H9 (cell line): Measurements from ENCODE around the gene CRELD2. TPM values are rescaled to one million over a fixed set of nuclear protein-coding genes. Genes with fewer than 3 reads are reported as not detected.

Source experiments
- DNase-seq: peaks from one replicate; pipeline ENCODE4 v3.0.0-alpha.2; 2017
- H2AFZ ChIP-seq: one replicate; pipeline ENCODE4 v1.6.1; 2013; ENCODE audit warnings: mild to moderate bottlenecking, low read length, control low read depth, moderate library complexity
- H2AK5ac ChIP-seq: 2 replicates; pipeline ENCODE4 v1.6.1; 2013; ENCODE audit warnings: low read length, control low read depth, mixed read lengths; ENCODE audit not compliant: insufficient read length
- H2BK120ac ChIP-seq: one replicate; pipeline ENCODE4 v1.6.1; 2013; ENCODE audit warnings: low read depth, mild to moderate bottlenecking, low read length, control low read depth, inconsistent platforms; ENCODE audit not compliant: poor library complexity, severe bottlenecking
- H2BK12ac ChIP-seq: 2 replicates; pipeline ENCODE4 v1.6.1; 2013; ENCODE audit warnings: low read length, control low read depth, mixed read lengths, low read depth; ENCODE audit not compliant: insufficient read length
- H2BK15ac ChIP-seq: 2 replicates; pipeline ENCODE4 v1.6.1; 2013; ENCODE audit warnings: low read depth, low read length, control low read depth
- H2BK20ac ChIP-seq: one replicate; pipeline ENCODE4 v1.6.1; 2013; ENCODE audit warnings: low read depth, mild to moderate bottlenecking, low read length, control low read depth, inconsistent platforms; ENCODE audit not compliant: poor library complexity, severe bottlenecking
- H2BK5ac ChIP-seq: 2 replicates; pipeline ENCODE4 v1.6.1; 2013; ENCODE audit warnings: low read length, control low read depth, mixed read lengths; ENCODE audit not compliant: insufficient read length
- H3K14ac ChIP-seq: 2 replicates; pipeline ENCODE4 v1.6.1; 2013; ENCODE audit warnings: low read length, control low read depth; ENCODE audit not compliant: insufficient read depth
- H3K18ac ChIP-seq: 2 replicates; pipeline ENCODE4 v1.6.1; 2013; ENCODE audit warnings: low read depth, mild to moderate bottlenecking, mixed read lengths, low read length, control low read depth; ENCODE audit not compliant: insufficient read length
- H3K23ac ChIP-seq: 2 replicates; pipeline ENCODE4 v1.6.1; 2013; ENCODE audit warnings: low read length, control low read depth, mixed read lengths, low read depth; ENCODE audit not compliant: insufficient read length
- H3K23me2 ChIP-seq: 2 replicates; pipeline ENCODE4 v1.6.1; 2013; ENCODE audit warnings: low read depth, mild to moderate bottlenecking, mixed read lengths, low read length, control low read depth; ENCODE audit not compliant: insufficient read length, poor library complexity, severe bottlenecking
- H3K27ac ChIP-seq: 2 replicates; pipeline ENCODE4 v1.5.1; 2013; ENCODE audit warnings: low read length, control low read depth, mixed read lengths, low read depth; ENCODE audit not compliant: insufficient read length
- H3K27me3 ChIP-seq: 2 replicates; pipeline ENCODE4 v1.6.1; 2013; ENCODE audit warnings: low read length, control low read depth, inconsistent platforms; ENCODE audit not compliant: insufficient read depth
- H3K4ac ChIP-seq: 2 replicates; pipeline ENCODE4 v1.6.1; 2013; ENCODE audit warnings: low read depth, mild to moderate bottlenecking, control low read depth, inconsistent platforms, low read length, moderate library complexity
- H3K4me1 ChIP-seq: 2 replicates; pipeline ENCODE4 v1.6.1; 2013; ENCODE audit warnings: low read length, control low read depth, inconsistent platforms; ENCODE audit not compliant: insufficient read depth
- H3K4me2 ChIP-seq: 2 replicates; pipeline ENCODE4 v1.6.1; 2013; ENCODE audit warnings: low read length, control low read depth, mixed read lengths; ENCODE audit not compliant: insufficient read length, insufficient read depth
- H3K56ac ChIP-seq: 2 replicates; pipeline ENCODE4 v1.6.1; 2013; ENCODE audit warnings: low read depth, mild to moderate bottlenecking, mixed read lengths, low read length, control low read depth; ENCODE audit not compliant: insufficient read length
- H3K79me1 ChIP-seq: 2 replicates; pipeline ENCODE4 v1.6.1; 2013; ENCODE audit warnings: low read depth, mild to moderate bottlenecking, moderate library complexity, low read length, control low read depth, inconsistent platforms; ENCODE audit not compliant: insufficient read depth, poor library complexity, severe bottlenecking
- H3K79me2 ChIP-seq: 2 replicates; pipeline ENCODE4 v1.6.1; 2013; ENCODE audit warnings: low read length, control low read depth, inconsistent platforms; ENCODE audit not compliant: insufficient read depth
- H3K9ac ChIP-seq: 2 replicates; pipeline ENCODE4 v1.6.1; 2013; ENCODE audit warnings: low read length, control low read depth, mixed read lengths; ENCODE audit not compliant: insufficient read length; ENCODE audit errors: extremely low read depth
- H3K9me3 ChIP-seq: one replicate; pipeline ENCODE4 v1.6.1; 2013; ENCODE audit warnings: low read depth, low read length, inconsistent platforms; ENCODE audit not compliant: control insufficient read depth
- H3T11ph ChIP-seq: one replicate; pipeline ENCODE4 v1.6.1; 2013; ENCODE audit warnings: mild to moderate bottlenecking, low read length, control low read depth, inconsistent platforms
- H4K20me1 ChIP-seq: one replicate; pipeline ENCODE4 v1.6.1; 2013; ENCODE audit not compliant: control insufficient read depth, insufficient read length, insufficient read depth
- H4K5ac ChIP-seq: 2 replicates; pipeline ENCODE4 v1.6.1; 2013; ENCODE audit warnings: low read depth, mild to moderate bottlenecking, mixed read lengths, low read length, control low read depth; ENCODE audit not compliant: insufficient read length
- H4K8ac ChIP-seq: replicated peaks from 2 replicates; pipeline ENCODE4 v1.6.1; 2013; ENCODE audit warnings: low read length, control low read depth, mixed read lengths, low read depth; ENCODE audit not compliant: insufficient read length
- H4K91ac ChIP-seq: 2 replicates; pipeline ENCODE4 v1.6.1; 2013; ENCODE audit warnings: low read depth, mild to moderate bottlenecking, moderate library complexity, mixed read lengths, low read length, control low read depth; ENCODE audit not compliant: insufficient read length
- H3K27ac Mint-ChIP-seq, 3 experiments: 2 replicates in 2 of 3; 3 replicates in 1 of 3; pipeline ENCODE4 v1.8.0; 2020 to 2021; ENCODE audit warnings: mixed read lengths in 3 of 3, mild to moderate bottlenecking in 1 of 3, moderate library complexity in 1 of 3
- H3K27me3 Mint-ChIP-seq: 2 replicates; pipeline ENCODE4 v1.8.0; 2021; ENCODE audit warnings: low read depth, mild to moderate bottlenecking, moderate library complexity, mixed read lengths
- H3K36me3 Mint-ChIP-seq, 3 experiments: 2 replicates in 2 of 3; 3 replicates in 1 of 3; pipeline ENCODE4 v1.8.0; 2020 to 2021; ENCODE audit warnings: low read depth in 3 of 3, mixed read lengths in 3 of 3; ENCODE audit not compliant: insufficient read depth in 1 of 3
- H3K4me1 Mint-ChIP-seq, 2 experiments: 2 replicates each; pipeline ENCODE4 v1.8.0; 2020; ENCODE audit warnings: mixed read lengths in 2 of 2
- H3K4me3 Mint-ChIP-seq, 2 experiments: 2 replicates in 1 of 2; 3 replicates in 1 of 2; pipeline ENCODE4 v1.8.0; 2020 to 2021; ENCODE audit warnings: mild to moderate bottlenecking in 2 of 2, mixed read lengths in 2 of 2, moderate library complexity in 1 of 2
- H3K9me3 Mint-ChIP-seq, 2 experiments: 2 replicates in 1 of 2; 3 replicates in 1 of 2; pipeline ENCODE4 v1.8.0; 2020; ENCODE audit warnings: mild to moderate bottlenecking in 2 of 2, mixed read lengths in 2 of 2, moderate library complexity in 1 of 2
- WGBS: extraction: QIAGEN DNeasy Blood & Tissue Kit; methylation state at CpG from one replicate; pipeline ENCODE4 v1.1.7; 2013; ENCODE audit warnings: missing lambda C conversion rate, low lambda C conversion rate, mixed read lengths; ENCODE audit not compliant: insufficient read length; ENCODE audit errors: extremely low coverage; 5-methylcytosine and 5-hydroxymethylcytosine counted together
- total RNA-seq: library from RNA; stranded (reverse); gene quantifications from 2 replicates; pipeline ENCODE4 v1.2.1, GENCODE V29; 2021
- TF ChIP-seq, protein P1 (sequence below): fragments of 200-600 bp; sonication (generic); conservative IDR thresholded peaks from 3 replicates; pipeline ENCODE4 v1.8.0; 2021; ENCODE audit warnings: antibody characterized with exemption, mild to moderate bottlenecking

The CRELD2 gene
- total RNA-seq, 1 experiment from 2014 or later, result 34.7 TPM

DNA sequence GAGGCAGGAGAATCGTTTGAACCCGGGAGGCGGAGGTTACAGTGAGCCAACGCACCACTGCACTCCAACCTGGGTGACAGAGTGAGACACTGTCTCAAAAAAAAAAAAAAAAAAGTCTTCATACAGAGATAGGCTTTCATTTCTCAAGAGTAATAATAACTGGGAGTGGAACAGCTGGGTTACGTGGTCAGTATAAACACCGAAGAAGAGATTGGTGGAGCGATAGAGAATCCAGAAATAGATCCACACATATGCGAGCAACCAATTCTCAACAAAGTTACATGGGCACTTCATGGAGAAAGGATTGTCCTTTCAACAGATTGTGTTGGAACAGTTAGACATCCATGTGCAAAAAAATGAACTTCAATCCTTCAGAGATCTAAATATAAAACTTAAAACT, 40.2 kb upstream of the CRELD2 start:
- H3K4ac ChIP-seq, result no peak overlapping the region
- Mint-ChIP-seq H3K27me3 (no peaks in the 10 kb centered on the region), H3K9me3 (peaks cover 19 to 28% of the 10 kb centered on the region in 2 experiments), H3K4me1 (peaks cover 8 to 9% of the 10 kb centered on the region in 2 experiments), H3K27ac (no peak overlapping the region), H3K4me3 (no peak overlapping the region), H3K36me3 (peaks cover 39 to 61% (median 40%) of the 10 kb centered on the region in 3 experiments)
- no peaks in the 10 kb centered on the region for H3K23me2 ChIP-seq
- H3K27ac ChIP-seq, result no peak overlapping the region
- H3K23ac ChIP-seq, result no peak overlapping the region
- H3K56ac ChIP-seq, result no peak overlapping the region
- no peak overlapping the region for H4K5ac ChIP-seq
- H3K79me1 ChIP-seq, result peaks cover 9% of the 10 kb centered on the region
- no peak overlapping the region for H3K4me2 ChIP-seq
- no peak overlapping the region for H2BK15ac ChIP-seq
- H2AFZ ChIP-seq, result no peak overlapping the region
- no peak for DNase-seq
- no peak overlapping the region for H4K91ac ChIP-seq
- no peak overlapping the region for H3K14ac ChIP-seq
- no peak overlapping the region for H4K8ac ChIP-seq
- peaks cover 2% of the 10 kb centered on the region for H4K20me1 ChIP-seq
- H2BK120ac ChIP-seq, result no peak overlapping the region
- peaks cover 4% of the 10 kb centered on the region; the same call in 1 of the 2 replicates for H3K79me2 ChIP-seq
- H3K18ac ChIP-seq, result no peak overlapping the region
- TF ChIP-seq, protein P1, sequence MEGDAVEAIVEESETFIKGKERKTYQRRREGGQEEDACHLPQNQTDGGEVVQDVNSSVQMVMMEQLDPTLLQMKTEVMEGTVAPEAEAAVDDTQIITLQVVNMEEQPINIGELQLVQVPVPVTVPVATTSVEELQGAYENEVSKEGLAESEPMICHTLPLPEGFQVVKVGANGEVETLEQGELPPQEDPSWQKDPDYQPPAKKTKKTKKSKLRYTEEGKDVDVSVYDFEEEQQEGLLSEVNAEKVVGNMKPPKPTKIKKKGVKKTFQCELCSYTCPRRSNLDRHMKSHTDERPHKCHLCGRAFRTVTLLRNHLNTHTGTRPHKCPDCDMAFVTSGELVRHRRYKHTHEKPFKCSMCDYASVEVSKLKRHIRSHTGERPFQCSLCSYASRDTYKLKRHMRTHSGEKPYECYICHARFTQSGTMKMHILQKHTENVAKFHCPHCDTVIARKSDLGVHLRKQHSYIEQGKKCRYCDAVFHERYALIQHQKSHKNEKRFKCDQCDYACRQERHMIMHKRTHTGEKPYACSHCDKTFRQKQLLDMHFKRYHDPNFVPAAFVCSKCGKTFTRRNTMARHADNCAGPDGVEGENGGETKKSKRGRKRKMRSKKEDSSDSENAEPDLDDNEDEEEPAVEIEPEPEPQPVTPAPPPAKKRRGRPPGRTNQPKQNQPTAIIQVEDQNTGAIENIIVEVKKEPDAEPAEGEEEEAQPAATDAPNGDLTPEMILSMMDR, result no peak
- WGBS, result no CpG with 5 or more reads among the region's 8 CpGs
- H2BK5ac ChIP-seq, result no peak overlapping the region
- no peak overlapping the region for H2AK5ac ChIP-seq
- no peaks in the 10 kb centered on the region for H3K27me3 ChIP-seq
- no peak overlapping the region for H3K9ac ChIP-seq
- H3K4me1 ChIP-seq, result no peaks in the 10 kb centered on the region; the same call in 1 of the 2 replicates
- no peaks in the 10 kb centered on the region for H3K9me3 ChIP-seq
- no peak overlapping the region for H3T11ph ChIP-seq
- H2BK20ac ChIP-seq, result no peak overlapping the region
- no peak overlapping the region for H2BK12ac ChIP-seq
